ENCODE results near the gene EEFSEC. TPM values are rescaled to one million over a fixed set of nuclear protein-coding genes. Genes with fewer than 3 reads are reported as not detected.

The EEFSEC gene
- total RNA-seq, 3 donors from 2014 or later = 20.2 to 23.9 (median 21.9) TPM

- no peak for DNase-seq
- no peak for ATAC-seq
- Mint-ChIP-seq H3K36me3 (ENCODE audit: insufficient read depth) (peaks cover 7% of the 10 kb centered on the region), H3K4me3 (no peak overlapping the region), H3K9me3 (peaks cover 3% of the 10 kb centered on the region), H3K4me1 (ENCODE audit: low read depth) (peaks cover 18% of the 10 kb centered on the region), H3K27me3 (ENCODE audit: low read depth) (no peaks in the 10 kb centered on the region)
Measured at GRCh38 chr3:128185630-128186447, 32.6 kb downstream of the EEFSEC start.

GRCh38 chr3:128187495-128187894 lies 34.2 kb downstream of the EEFSEC start:
- ATAC-seq = peak in 1 of 2 donors; percentile 43
- Mint-ChIP-seq H3K4me3 (no peak overlapping the region), H3K9me3 (peaks cover 3% of the 10 kb centered on the region), H3K27me3 (ENCODE audit: low read depth) (no peaks in the 10 kb centered on the region), H3K4me1 (ENCODE audit: low read depth) (peaks cover 18% of the 10 kb centered on the region), H3K36me3 (ENCODE audit: insufficient read depth) (peaks cover 4% of the 10 kb centered on the region)
- no peak for DNase-seq

- no peak for ATAC-seq
- no peak for DNase-seq
- no peaks in the 10 kb centered on the region for H3K27me3 Mint-ChIP-seq (ENCODE audit: low read depth)
- H3K4me1 Mint-ChIP-seq (ENCODE audit: low read depth) = peaks cover 16% of the 10 kb centered on the region
- H3K4me3 Mint-ChIP-seq = no peak overlapping the region
- H3K9me3 Mint-ChIP-seq = peaks cover 3% of the 10 kb centered on the region
- H3K36me3 Mint-ChIP-seq (ENCODE audit: insufficient read depth) = peaks cover 6% of the 10 kb centered on the region
Measured at GRCh38 chr3:128188326-128188725, 35.0 kb downstream of the EEFSEC start.

GRCh38 chr3:128188956-128189355 lies 35.7 kb downstream of the EEFSEC start:
- H3K4me3 Mint-ChIP-seq = no peak overlapping the region
- H3K36me3 Mint-ChIP-seq (ENCODE audit: insufficient read depth) = peaks cover 6% of the 10 kb centered on the region
- no peak for DNase-seq
- no peak for ATAC-seq
- no peaks in the 10 kb centered on the region for H3K27me3 Mint-ChIP-seq (ENCODE audit: low read depth)
- H3K9me3 Mint-ChIP-seq = peaks cover 3% of the 10 kb centered on the region
- peaks cover 16% of the 10 kb centered on the region for H3K4me1 Mint-ChIP-seq (ENCODE audit: low read depth)

- no peak for ATAC-seq
- DNase-seq = no peak
- Mint-ChIP-seq H3K4me3 (no peak overlapping the region), H3K9me3 (no peaks in the 10 kb centered on the region), H3K27me3 (ENCODE audit: low read depth) (no peaks in the 10 kb centered on the region), H3K4me1 (ENCODE audit: low read depth) (peaks cover 16% of the 10 kb centered on the region), H3K36me3 (ENCODE audit: insufficient read depth) (peaks cover 4% of the 10 kb centered on the region)
Measured at GRCh38 chr3:128190501-128190900, 37.2 kb downstream of the EEFSEC start.

- DNase-seq = no peak
- H3K4me1 Mint-ChIP-seq (ENCODE audit: low read depth) = peaks cover 10% of the 10 kb centered on the region
- no peaks in the 10 kb centered on the region for H3K27me3 Mint-ChIP-seq (ENCODE audit: low read depth)
- H3K36me3 Mint-ChIP-seq (ENCODE audit: insufficient read depth) = peaks cover 7% of the 10 kb centered on the region
- H3K4me3 Mint-ChIP-seq = no peak overlapping the region
- ATAC-seq = no peak
- H3K9me3 Mint-ChIP-seq = no peaks in the 10 kb centered on the region
Measured at GRCh38 chr3:128192131-128192530, 38.9 kb downstream of the EEFSEC start.

GRCh38 chr3:128193168-128193567 lies 39.9 kb downstream of the EEFSEC start:
- DNase-seq = no peak
- Mint-ChIP-seq H3K4me1 (ENCODE audit: low read depth) (peaks cover 6% of the 10 kb centered on the region), H3K4me3 (no peak overlapping the region), H3K36me3 (ENCODE audit: insufficient read depth) (peaks cover 11% of the 10 kb centered on the region), H3K27me3 (ENCODE audit: low read depth) (no peaks in the 10 kb centered on the region), H3K9me3 (no peaks in the 10 kb centered on the region)
- no peak for ATAC-seq

- Mint-ChIP-seq H3K4me1 (ENCODE audit: low read depth) (peaks cover 5% of the 10 kb centered on the region), H3K9me3 (no peaks in the 10 kb centered on the region), H3K36me3 (ENCODE audit: insufficient read depth) (peaks cover 11% of the 10 kb centered on the region), H3K4me3 (no peak overlapping the region), H3K27me3 (ENCODE audit: low read depth) (no peaks in the 10 kb centered on the region)
- DNase-seq (no peak), ATAC-seq (no peak)
Measured at GRCh38 chr3:128194843-128195242, 41.6 kb downstream of the EEFSEC start.

GRCh38 chr3:128195369-128195768 lies 42.1 kb downstream of the EEFSEC start:
- Mint-ChIP-seq H3K4me3 (no peak overlapping the region), H3K36me3 (ENCODE audit: insufficient read depth) (peaks cover 13% of the 10 kb centered on the region), H3K9me3 (no peaks in the 10 kb centered on the region), H3K27me3 (ENCODE audit: low read depth) (no peaks in the 10 kb centered on the region), H3K4me1 (ENCODE audit: low read depth) (peaks cover 5% of the 10 kb centered on the region)
- no peak for DNase-seq
- no peak for ATAC-seq

- Mint-ChIP-seq H3K9me3 (no peaks in the 10 kb centered on the region), H3K4me1 (ENCODE audit: low read depth) (peaks cover 7% of the 10 kb centered on the region), H3K36me3 (ENCODE audit: insufficient read depth) (peaks cover 16% of the 10 kb centered on the region), H3K27me3 (ENCODE audit: low read depth) (no peaks in the 10 kb centered on the region), H3K4me3 (no peak overlapping the region)
- no peak for ATAC-seq
- DNase-seq = no peak
Measured at GRCh38 chr3:128195802-128196201, 42.5 kb downstream of the EEFSEC start.

GRCh38 chr3:128196647-128197046 lies 43.4 kb downstream of the EEFSEC start:
- H3K4me3 Mint-ChIP-seq = no peak overlapping the region

GRCh38 chr3:128197855-128198254 lies 44.6 kb downstream of the EEFSEC start:
- ATAC-seq (no peak), DNase-seq (no peak)
- no peak overlapping the region for H3K4me3 Mint-ChIP-seq

More at GRCh38 chr3:128196647-128197046, 43.4 kb downstream of the EEFSEC start:
- no peak for ATAC-seq
- peaks cover 16% of the 10 kb centered on the region for H3K36me3 Mint-ChIP-seq (ENCODE audit: insufficient read depth)
- H3K9me3 Mint-ChIP-seq = no peaks in the 10 kb centered on the region
- H3K27me3 Mint-ChIP-seq (ENCODE audit: low read depth) = no peaks in the 10 kb centered on the region
- peaks cover 5% of the 10 kb centered on the region for H3K4me1 Mint-ChIP-seq (ENCODE audit: low read depth)
- DNase-seq = no peak

GRCh38 chr3:128198313-128198712 lies 45.0 kb downstream of the EEFSEC start:
- H3K9me3 Mint-ChIP-seq = no peaks in the 10 kb centered on the region
- no peaks in the 10 kb centered on the region for H3K27me3 Mint-ChIP-seq (ENCODE audit: low read depth)
- H3K4me3 Mint-ChIP-seq = no peak overlapping the region
- H3K36me3 Mint-ChIP-seq (ENCODE audit: insufficient read depth) = peaks cover 18% of the 10 kb centered on the region
- DNase-seq (no peak), ATAC-seq (no peak)
- peaks cover 4% of the 10 kb centered on the region for H3K4me1 Mint-ChIP-seq (ENCODE audit: low read depth)

More at GRCh38 chr3:128197855-128198254, 44.6 kb downstream of the EEFSEC start:
- H3K36me3 Mint-ChIP-seq (ENCODE audit: insufficient read depth) = peaks cover 13% of the 10 kb centered on the region
- H3K4me1 Mint-ChIP-seq (ENCODE audit: low read depth) = peaks cover 4% of the 10 kb centered on the region
- no peaks in the 10 kb centered on the region for H3K27me3 Mint-ChIP-seq (ENCODE audit: low read depth)
- H3K9me3 Mint-ChIP-seq = no peaks in the 10 kb centered on the region

GRCh38 chr3:128199110-128199509 lies 45.8 kb downstream of the EEFSEC start:
- ATAC-seq = no peak
- Mint-ChIP-seq H3K27me3 (ENCODE audit: low read depth) (no peaks in the 10 kb centered on the region), H3K36me3 (ENCODE audit: insufficient read depth) (peaks cover 20% of the 10 kb centered on the region)

GRCh38 chr3:128201158-128201755 lies 48.0 kb downstream of the EEFSEC start:
- DNase-seq (no peak), ATAC-seq (no peak)
- Mint-ChIP-seq H3K4me3 (no peak overlapping the region), H3K36me3 (ENCODE audit: insufficient read depth) (peaks cover 16% of the 10 kb centered on the region), H3K4me1 (ENCODE audit: low read depth) (peaks cover 4% of the 10 kb centered on the region), H3K9me3 (no peaks in the 10 kb centered on the region), H3K27me3 (ENCODE audit: low read depth) (no peaks in the 10 kb centered on the region)

More at GRCh38 chr3:128199110-128199509, 45.8 kb downstream of the EEFSEC start:
- H3K4me1 Mint-ChIP-seq (ENCODE audit: low read depth) = peaks cover 4% of the 10 kb centered on the region
- H3K4me3 Mint-ChIP-seq = no peak overlapping the region
- H3K9me3 Mint-ChIP-seq = no peaks in the 10 kb centered on the region
- DNase-seq = no peak

Measured in activated T-cell treated with anti-CD3 and anti-CD28 coated beads, Interleukin-2, amount 50 U/mL, for 4 hours (primary cell).